ENCODE data around the gene ASCL2. TPM values are rescaled to one million over a fixed set of nuclear protein-coding genes. Genes with fewer than 3 reads are reported as not detected.

ASCL2 gene
- total RNA-seq, result 0.78 and 0.87 TPM in 2 replicates

GRCh38 chr11:2270322-2271076 lies at the start of gene ASCL2:
ASCL2 (minus strand) TSS chr11:2270588; CDS start chr11:2270332, 256 bp downstream.

DNA sequence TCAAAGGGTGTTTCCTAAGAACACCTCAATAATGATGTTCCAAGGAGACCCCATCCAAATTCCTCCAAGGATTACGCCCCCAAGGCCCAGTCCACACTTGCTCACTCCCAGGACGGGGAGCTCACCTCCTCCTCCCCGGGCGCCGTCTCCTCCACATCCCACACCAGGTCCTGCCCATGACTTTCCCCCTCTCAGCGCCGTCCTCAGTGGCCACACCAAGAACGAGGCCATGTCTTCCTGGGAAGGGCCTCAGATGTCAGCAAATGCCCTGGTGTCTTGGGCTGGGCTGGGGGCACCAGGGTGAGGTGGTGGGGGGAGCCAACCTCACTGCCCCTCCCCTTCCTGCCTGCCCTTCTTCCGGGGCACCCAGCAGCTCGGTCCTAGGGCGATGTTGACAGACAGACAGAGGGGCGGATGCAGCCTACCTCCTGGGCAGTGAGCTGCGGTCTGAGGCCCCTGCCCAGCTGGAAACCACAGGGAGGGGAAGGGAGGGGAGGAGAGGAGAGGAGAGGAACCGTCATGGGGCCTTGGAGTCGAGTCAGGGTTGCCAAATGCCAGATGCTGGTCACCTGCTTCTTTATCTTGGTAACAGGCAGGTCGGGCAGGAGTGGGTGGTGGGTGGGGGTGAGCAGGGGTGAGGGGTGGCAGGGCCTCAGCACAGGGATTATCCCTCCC lies 31.4 kb upstream of the ASCL2 start, which contains the start of the genes C11orf21 and TSPAN32:
Gene C11orf21 (minus strand): TSS at position 288 of the 675 bp plus-strand sequence. CDS start 110 bp downstream, at position 178.
Gene TSPAN32 (plus strand): TSS at position 383 of the 675 bp plus-strand sequence. CDS start 137 bp downstream, at position 520.

Other genes with a start within 250 kb of the ASCL2 start
- gene IGF2, start 131.2 kb downstream of the ASCL2 start, total RNA-seq, result 1.0 TPM in 1 of 2 replicates, not detected in the other
- not detected in 2 replicates for gene INS, start 109.4 kb downstream of the ASCL2 start, total RNA-seq
- 0.16 and 0.76 TPM in 2 replicates for gene TH, start 98.8 kb downstream of the ASCL2 start, total RNA-seq
- not detected in 2 replicates for gene C11orf21, start 31.3 kb upstream of the ASCL2 start, total RNA-seq
- gene TSPAN32, start 31.4 kb upstream of the ASCL2 start, total RNA-seq, result not detected in 2 replicates
- 131 and 161 TPM in 2 replicates for gene CD81, start 106.7 kb upstream of the ASCL2 start, total RNA-seq
- gene TSSC4, start 130.2 kb upstream of the ASCL2 start, total RNA-seq, result 37.9 and 49.0 TPM in 2 replicates
- not detected in 2 replicates for gene TRPM5, start 173.9 kb upstream of the ASCL2 start, total RNA-seq
- not detected in 2 replicates for gene KCNQ1, start 174.4 kb upstream of the ASCL2 start, total RNA-seq

Measured in hair follicular keratinocyte (primary cell).